Measurements from ENCODE around the gene POU2AF1. TPM values are rescaled to one million over a fixed set of nuclear protein-coding genes. Genes with fewer than 3 reads are reported as not detected.

POU2AF1 gene
- total RNA-seq, 1 donor from 2014 or later = not detected

- DNase-seq (ENCODE audit: low read depth in 2 of 2) = no peak
These were observed 31.4 kb downstream of the POU2AF1 start for GRCh38 chr11:111347723-111348115.

DNA sequence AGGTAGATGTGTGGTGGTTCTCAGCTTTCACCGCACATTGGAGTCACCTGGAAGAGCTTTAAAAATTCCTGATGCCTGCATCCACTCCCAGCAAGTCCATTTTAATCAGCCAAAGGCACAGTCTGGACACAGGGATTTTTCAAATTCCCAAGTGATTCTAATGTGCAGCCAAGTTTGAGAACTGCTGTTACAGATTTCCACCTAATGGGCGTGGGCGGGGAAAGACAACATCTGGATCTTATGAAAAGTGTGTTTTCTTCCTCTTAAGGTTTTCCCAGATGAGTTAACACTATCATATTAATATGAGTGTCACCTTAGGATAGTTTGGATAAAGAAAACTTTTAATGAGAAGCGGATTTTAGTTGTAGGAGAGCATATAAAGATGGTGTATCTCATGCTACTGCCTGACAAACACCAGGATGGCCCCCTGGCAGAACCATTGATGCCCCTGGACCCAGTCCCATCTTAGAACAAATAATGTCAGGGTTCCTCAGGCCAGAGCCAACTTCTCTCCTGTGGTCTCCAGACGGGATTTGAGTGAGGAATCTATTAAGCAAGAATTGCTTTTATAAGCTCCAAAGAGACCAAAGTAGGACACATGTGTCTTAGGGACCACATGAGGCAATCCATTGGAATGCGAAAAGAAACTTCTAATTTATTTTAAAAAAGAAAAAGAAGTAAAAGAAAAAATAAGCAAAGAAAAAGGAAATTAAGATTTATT, 31.9 kb downstream of the POU2AF1 start:
- DNase-seq (ENCODE audit: low read depth in 2 of 2) = no peak

DNA sequence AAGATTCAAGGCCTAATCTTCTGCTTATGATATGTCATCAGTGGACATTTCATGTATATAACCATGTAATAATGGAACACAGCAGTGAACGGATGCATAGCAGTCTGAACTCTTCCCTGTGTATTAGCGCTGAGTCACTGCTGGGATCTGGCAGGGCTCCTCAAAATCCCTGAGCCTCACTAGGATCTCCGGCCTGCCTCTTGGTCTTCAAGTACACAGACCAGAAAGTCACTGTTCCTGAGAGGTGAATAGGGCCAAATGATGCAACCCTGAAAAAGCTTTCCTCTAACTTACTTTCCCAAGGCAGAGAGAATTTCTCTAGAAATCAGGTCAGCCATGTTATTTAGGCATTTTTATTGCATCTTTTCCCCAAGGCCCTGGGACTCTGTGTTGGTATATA, 35.0 kb downstream of the POU2AF1 start:
- no peak for DNase-seq (ENCODE audit: low read depth in 2 of 2)

GRCh38 chr11:111342329-111342728, 36.7 kb downstream of the POU2AF1 start:
- no peak for DNase-seq (ENCODE audit: low read depth in 2 of 2)

DNA sequence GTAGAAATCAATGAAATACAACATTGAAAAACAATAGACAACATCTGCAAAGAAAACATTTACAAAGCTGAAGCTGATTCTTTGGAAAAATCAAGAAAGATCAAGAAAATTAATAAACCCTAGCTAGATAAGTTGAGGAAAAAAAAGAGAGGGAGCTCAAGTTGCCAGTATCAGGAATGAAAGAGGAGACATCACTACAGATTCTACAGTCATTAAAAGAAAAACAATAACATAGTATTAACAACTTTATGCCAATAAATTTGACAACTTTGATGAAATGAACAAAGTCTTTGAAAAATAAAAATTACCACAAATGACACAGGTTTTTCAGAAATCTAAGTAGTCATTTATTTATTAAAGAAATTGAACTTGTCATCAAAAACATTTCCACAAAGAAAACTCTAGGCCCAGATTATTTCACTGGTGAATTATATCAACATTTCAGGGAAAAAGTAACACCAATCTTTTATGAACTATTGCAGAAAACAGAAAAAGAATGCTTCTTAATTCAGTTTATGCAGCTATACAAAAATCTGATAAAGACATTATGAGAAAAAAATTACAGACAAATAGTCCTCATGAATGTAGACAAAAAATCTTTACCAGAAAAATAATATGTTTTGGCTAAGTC, 39.2 kb downstream of the POU2AF1 start:
- DNase-seq (ENCODE audit: low read depth in 2 of 2) = no peak

DNA sequence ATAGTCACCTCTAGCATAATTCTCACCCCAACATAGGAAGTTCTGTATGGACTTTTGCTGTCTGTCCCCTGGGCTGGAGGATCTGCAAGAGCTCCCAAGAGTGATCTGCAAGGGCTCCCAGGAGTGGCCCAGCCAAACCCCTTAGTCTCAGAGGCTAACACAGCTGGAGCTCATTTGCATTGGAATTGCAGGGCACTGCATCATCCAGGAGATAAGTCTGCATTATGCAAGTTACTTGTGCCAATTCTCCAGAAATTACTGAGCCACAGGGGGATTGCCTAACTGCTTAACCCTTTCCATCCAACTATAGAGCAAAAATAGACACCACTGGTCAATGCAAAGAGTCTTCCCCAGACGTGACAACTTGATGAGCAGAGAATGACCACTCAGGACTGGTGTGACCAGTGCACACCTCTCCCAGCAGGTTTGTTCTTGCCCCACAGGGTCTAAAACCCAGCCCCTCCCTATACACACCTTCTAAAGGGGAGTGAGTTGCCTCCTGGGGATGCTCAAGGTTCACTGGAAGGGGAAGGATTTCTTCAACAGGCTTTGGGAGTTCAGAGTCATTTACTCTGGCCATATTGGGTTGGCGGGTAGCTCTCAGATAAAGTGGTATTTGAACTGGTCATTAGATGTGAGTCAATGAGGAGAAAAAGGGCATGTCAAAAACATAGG, 42.4 kb downstream of the POU2AF1 start:
- DNase-seq (ENCODE audit: low read depth in 2 of 2) = no peak

DNA sequence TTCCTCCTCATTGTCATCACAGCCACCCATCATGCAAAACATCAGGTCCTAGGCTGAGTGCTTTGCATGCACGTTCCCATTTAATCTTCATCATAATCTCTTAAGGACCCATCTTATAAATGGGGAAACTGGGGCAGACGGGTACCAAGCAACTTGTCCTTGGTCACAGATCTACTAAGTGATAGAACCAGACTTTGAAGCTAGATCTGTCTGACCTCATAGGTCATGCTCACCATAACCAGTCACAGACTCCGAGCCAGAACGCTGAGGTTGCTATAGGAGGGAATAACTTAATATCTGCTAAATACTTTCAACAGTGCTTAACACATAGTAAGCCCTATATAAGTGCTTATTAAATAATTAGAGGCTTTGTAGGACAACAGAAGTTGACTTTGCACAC, 43.0 kb downstream of the POU2AF1 start:
- no peak for DNase-seq (ENCODE audit: low read depth in 2 of 2)

GRCh38 chr11:111335549-111335948, 43.5 kb downstream of the POU2AF1 start:
- no peak for DNase-seq (ENCODE audit: low read depth in 2 of 2)

- no peak for DNase-seq (ENCODE audit: low read depth in 2 of 2)
These were observed 44.3 kb downstream of the POU2AF1 start for GRCh38 chr11:111334532-111335502.

DNA sequence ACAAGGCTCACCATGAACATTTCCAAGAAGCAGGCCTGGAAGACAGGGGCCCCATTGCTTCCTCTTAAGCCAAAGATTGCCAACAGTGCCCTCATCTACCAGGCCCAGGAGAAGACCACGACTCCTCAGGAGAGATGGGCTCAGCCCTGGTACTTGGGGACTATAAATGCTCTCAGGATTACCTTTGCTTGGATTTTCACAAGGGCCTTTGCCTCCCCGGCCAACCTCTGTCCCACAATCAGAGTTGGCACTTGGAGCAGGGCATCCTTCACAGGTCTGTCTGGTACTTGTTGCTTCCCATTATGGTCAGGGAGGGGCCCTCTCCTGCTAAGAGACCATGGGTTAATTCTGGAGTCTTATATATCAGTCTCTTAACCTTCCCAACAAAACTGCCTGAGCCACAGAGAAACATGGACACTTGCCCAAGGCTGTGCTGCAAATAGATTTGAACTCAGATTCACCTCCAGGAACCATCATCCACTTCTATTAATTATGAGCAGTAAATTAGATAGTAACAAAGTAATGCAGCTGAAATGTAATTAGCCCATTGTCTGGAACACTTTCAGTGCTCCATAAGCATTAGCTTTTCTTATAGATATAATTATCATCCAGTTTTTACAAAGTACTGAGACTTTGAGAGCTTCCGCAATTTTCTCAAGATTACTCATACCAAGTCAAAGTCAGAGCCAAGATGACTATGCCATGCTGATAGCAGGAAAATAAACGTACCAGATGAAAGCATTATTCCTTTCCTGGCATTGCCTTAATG, 47.2 kb downstream of the POU2AF1 start:
- no peak for DNase-seq (ENCODE audit: low read depth in 2 of 2)

GRCh38 chr11:111330234-111330893, 48.7 kb downstream of the POU2AF1 start:
- DNase-seq (ENCODE audit: low read depth in 2 of 2) = no peak

- DNase-seq (ENCODE audit: low read depth in 2 of 2) = no peak
These were observed 49.5 kb downstream of the POU2AF1 start for GRCh38 chr11:111329306-111330204.

DNA sequence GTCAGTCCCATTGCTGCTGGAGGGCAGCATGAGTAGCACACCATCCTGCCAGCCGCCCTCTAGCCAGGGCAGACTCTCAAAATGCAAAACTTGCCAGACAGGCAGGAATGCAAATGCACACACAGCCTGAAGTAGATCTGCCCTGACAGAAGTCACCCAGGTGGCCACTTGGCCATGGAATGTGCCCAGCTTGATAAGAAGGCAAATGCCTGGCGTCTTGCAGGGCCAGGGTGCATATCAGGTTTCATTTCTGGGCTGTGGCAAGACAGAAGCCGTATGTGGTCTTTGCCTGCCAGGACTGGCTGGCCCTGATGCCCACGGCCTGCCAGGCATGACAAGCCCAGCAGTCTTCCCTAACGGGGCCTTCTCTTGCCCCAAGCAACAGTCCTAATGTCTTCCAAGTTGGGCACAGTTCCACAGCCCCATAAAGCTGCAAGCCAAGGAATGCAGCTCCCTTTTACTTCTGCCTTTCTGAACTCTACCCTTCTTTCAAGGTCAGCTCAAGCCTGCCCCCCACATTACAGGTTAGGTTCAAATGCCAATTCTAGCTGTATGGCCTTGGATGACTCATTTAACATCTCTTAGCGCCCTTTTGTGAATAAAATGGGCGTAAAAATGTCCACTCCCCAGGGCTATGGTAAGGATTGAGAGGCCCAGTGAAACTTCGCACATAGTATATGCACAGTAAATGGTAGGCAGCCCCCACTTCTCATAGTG, 51.0 kb downstream of the POU2AF1 start:
- no peak for DNase-seq (ENCODE audit: low read depth in 2 of 2)

DNA sequence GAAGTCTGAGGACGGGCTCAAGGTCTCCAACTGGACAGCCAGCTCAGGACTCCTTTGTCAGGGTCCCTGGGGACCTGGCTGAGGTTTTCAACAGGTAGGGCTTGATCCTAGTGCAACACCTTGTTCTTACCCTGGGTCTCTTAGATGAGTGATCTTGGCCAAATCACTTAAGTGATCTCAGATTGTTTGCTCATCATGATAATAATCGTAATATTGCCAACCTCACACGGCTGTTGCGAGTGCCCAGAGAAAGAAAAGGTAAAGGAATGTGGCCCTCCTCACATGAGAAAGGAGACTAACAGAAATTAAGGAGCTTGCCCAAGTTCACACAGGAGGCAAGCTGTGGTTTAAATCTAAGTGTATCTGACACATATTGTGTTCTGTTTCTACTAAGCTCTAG, 52.3 kb downstream of the POU2AF1 start:
- DNase-seq (ENCODE audit: low read depth in 2 of 2) = no peak

DNA sequence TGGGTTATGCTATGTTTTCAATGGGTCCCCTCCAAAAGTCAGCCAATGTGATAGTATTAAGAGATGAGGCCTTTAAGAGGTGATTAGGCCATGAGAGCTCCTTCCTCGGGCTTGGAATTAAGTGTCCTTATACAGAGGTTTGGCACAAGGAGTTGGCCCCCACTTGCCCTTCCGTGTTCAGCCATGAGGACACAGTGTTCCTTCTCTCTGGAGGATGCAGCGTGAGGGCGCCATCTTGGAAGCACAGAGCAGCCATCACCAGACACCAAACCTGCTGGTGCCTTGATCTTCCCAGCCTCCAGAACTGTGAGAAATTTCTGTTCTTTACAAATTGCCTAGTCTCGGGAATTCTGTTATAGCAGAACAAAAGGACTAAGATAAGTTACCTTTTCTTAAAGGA, 53.8 kb downstream of the POU2AF1 start:
- no peak for DNase-seq (ENCODE audit: low read depth in 2 of 2)

DNA sequence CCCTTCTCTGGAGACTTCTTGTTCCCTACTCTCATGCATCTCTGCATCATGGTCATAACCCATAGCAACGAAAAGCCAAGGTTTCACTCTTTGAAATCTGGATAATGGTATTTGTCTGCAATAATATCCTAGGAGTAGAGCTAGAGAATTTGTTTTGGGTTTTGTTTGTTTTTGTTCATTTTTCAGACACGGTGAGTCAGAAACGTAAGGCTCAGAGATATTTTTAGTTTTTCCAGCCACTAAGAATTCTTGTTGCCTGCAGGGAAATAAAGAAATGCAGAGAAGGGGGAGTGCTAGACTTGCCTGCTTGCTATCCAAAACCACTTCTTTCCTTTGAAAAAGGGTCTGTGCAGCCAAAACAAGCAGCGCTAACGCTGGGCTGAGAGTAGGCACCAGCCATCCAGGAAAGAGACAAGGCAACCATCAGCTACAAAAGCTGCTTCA, 54.8 kb downstream of the POU2AF1 start:
- no peak for DNase-seq (ENCODE audit: low read depth in 2 of 2)

DNA sequence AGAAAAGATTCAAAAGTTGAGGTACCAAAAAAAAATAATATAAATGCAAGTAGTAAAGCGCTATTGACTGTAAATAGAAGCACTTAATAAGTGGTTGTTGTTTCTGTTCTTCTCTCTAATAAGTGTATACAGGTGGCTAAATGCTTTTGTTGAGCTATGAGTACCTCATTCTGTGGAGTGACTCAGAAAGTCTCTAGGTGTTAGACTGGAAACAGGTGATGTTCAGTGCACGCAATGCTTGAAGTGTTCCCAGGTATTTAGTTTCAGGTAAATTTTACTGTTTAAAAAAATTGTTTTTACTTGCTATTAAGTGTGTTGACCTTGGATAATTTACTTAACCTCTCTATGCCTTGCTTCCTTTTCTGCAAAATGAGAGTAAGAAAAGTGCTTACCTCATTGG, 56.5 kb downstream of the POU2AF1 start:
- no peak for DNase-seq (ENCODE audit: low read depth in 2 of 2)

DNA sequence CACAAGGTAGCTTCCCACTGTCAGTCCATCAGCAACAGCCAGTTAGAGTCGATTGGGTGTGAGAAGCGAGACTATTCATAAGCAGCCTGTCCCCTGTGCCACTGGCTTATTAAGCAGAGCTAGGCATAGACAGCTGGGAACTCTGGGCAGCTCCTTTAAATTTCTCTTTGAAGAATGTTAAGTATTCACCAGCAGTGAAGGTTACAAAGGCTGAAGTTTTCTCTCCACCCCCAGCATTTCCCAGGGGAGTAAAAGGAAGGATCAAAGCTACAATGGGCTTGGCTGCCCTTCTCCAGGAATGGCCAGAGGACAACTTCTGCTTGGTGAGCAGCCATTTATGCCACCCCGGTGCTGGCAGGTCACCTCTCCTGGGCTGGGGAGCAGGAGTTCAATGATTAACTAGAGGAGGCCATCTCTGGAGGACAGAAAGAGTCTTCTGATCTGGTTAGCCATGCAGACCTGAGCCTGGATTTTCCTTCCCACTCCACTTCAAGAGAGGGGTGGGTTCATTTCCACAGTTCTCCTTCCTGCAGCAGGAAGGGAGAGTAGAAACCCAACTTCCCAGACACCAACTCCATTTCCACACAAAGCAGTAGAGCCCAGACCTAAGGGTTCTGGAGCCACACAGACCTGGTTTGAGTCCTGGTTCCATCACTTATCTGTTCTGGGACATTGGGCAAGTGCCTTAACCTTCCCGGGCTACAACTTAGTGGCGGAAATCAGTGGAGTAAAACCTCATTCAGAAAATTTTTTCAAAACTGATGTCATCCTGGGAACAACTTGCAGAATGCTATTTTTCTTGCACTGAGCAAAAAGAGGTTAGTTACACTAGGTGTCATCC, 58.1 kb downstream of the POU2AF1 start:
- DNase-seq (ENCODE audit: low read depth in 2 of 2) = no peak

All from dermis microvascular lymphatic vessel endothelial cell (primary cell).